Ovary (tissue), 9 donors: ENCODE results near the gene RPE65. TPM values are rescaled to one million over a fixed set of nuclear protein-coding genes. Genes with fewer than 3 reads are reported as not detected.

Source experiments
- DNase-seq, 5 donors: peaks; one replicate each; pipeline ENCODE4 v3.0.0-alpha.2; 2019 to 2020
- H3K27ac ChIP-seq, 2 donors: fragments of 200-600 bp; one replicate each; pipeline versions ENCODE4 v1.5.1 to v1.8.0; 2019 to 2022
- H3K27me3 ChIP-seq: fragments of 200-600 bp; one replicate; pipeline ENCODE4 v1.8.0; 2022
- H3K36me3 ChIP-seq: fragments of 200-600 bp; sonication (generic); one replicate; pipeline ENCODE4 v1.5.1; 2019
- H3K4me1 ChIP-seq: one replicate; pipeline ENCODE4 v1.8.1; 2013; ENCODE audit warnings: mild to moderate bottlenecking, moderate library complexity; ENCODE audit not compliant: insufficient read depth
- H3K4me3 ChIP-seq: fragments of 200-600 bp; sonication (generic); one replicate; pipeline ENCODE4 v1.5.1; 2017
- H3K9me3 ChIP-seq, 2 donors: fragments of 200-600 bp in 1 of 2; sonication (generic) in 1 of 2; one replicate each; pipeline versions ENCODE4 v1.5.1 to v1.8.1; 2013 to 2019; ENCODE audit warnings: mild to moderate bottlenecking in 1 of 2, moderate library complexity in 1 of 2
- EP300 ChIP-seq: sonication (generic); formaldehyde crosslinking; IDR thresholded peaks from one replicate; pipeline ENCODE4 v1.6.1; 2017; ENCODE audit warnings: antibody characterized with exemption
- POLR2A ChIP-seq: fragments of 450-650 bp; IDR thresholded peaks from one replicate; pipeline ENCODE4 v1.6.1; 2017; ENCODE audit warnings: antibody characterized with exemption, mild to moderate bottlenecking, moderate library complexity
- WGBS, 3 donors: extraction: QIAGEN DNeasy Blood & Tissue Kit in 1 of 3; methylation state at CpG; one replicate each; pipeline versions ENCODE4 v1.1.5 to v1.1.7; 2013 to 2017; 5-methylcytosine and 5-hydroxymethylcytosine counted together
- intact Hi-C, 4 donors: fragments of 100-400 bp; cut with DNase I; formaldehyde crosslinking; loops; one replicate each; pipeline versions ENCODE4 v1.11.0 to v1.15.1; 2022 to 2023
- polyA plus RNA-seq, 2 donors: library from polyadenylated mRNA; stranded (reverse); fragments of 200-250 nt in 1 of 2; fragments of 350-450 nt in 1 of 2; fragmentation: Illumina TruSeq in 1 of 2; extraction: RNeasy Lipid Tissue Mini Kit (QIAGEN cat#74804) in 1 of 2; gene quantifications; one replicate each; pipeline ENCODE4 v1.2.3, GENCODE V29; 2013 to 2014
- total RNA-seq, 7 donors: library from RNA; depleted of rRNA in 2 of 7; stranded (reverse); fragments of >200 nt in 2 of 7; fragmentation: NEBNext Ultra II Directional in 3 of 7; extraction: Animal tissue kit (Norgen Biotek cat#: 25700) in 3 of 7; gene quantifications; one replicate each; pipeline versions ENCODE4 v1.1.0 to v1.2.4, GENCODE V29; 2016 to 2023
- TF ChIP-seq, protein P1 (sequence below), 3 donors: fragments of 450-650 bp in 2 of 3; fragments of 200-600 bp in 1 of 3; IDR thresholded peaks; one replicate each; pipeline versions ENCODE4 v1.5.1 to v1.8.0; 2016 to 2022; ENCODE audit warnings: antibody characterized with exemption in 3 of 3, mild to moderate bottlenecking in 1 of 3
- donor health status: DM: no; HTN: no; CAD: no; lungs with moderate emphysema.
- donor health status: DM: no; HTN: no; CAD: no.
- donor health status: Bipolar disorder and iron deficiency.
- donor health status: DM: yes; HTN: yes; CAD: no.
- donor health status: DM: no; HTN: no; CAD: no.
- donor health status: DM: yes; HTN: yes; CAD: no.

Gene RPE65
- total and polyA plus RNA-seq, 9 donors = 0.05 to 0.20 (median 0.15) TPM; not detected in 6

DNA sequence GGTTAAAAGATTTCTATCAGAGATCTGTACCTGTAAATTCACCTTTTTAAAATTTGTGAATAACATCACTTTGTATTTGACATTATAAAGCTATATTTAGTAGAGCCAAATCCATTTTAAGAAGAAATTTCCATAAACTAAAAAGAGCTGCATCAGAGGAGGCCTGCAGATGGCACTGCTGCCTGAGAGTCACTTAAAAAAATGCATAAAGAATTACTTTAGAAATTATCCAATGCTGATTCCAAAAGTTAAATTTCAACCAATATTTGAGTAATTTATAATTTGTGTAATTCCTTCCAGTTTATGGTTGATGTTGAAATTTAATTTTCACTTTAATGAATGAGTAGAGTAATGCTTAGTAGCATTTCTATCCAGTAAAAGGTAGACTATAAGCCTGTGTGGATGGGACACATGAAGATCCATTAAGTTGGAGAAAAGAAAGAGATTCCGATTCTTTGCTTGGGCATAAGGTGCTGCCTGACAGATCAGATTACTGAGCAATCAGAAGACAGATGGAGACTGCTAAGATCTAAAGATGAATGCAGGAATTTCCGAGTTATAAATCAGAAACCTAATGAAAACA, 20.7 kb upstream of the RPE65 start:
- DNase-seq = no peak
- WGBS, 3 donors = 85 to 88% (median 85%) methylated on average over 2 of the region's 2 CpGs
- no peaks in the 10 kb centered on the region for H3K27me3 ChIP-seq
- H3K36me3 ChIP-seq = no peaks in the 10 kb centered on the region
- intact Hi-C loops = no loop called here
- TF ChIP-seq EP300 = no peak
- TF ChIP-seq, protein P1, sequence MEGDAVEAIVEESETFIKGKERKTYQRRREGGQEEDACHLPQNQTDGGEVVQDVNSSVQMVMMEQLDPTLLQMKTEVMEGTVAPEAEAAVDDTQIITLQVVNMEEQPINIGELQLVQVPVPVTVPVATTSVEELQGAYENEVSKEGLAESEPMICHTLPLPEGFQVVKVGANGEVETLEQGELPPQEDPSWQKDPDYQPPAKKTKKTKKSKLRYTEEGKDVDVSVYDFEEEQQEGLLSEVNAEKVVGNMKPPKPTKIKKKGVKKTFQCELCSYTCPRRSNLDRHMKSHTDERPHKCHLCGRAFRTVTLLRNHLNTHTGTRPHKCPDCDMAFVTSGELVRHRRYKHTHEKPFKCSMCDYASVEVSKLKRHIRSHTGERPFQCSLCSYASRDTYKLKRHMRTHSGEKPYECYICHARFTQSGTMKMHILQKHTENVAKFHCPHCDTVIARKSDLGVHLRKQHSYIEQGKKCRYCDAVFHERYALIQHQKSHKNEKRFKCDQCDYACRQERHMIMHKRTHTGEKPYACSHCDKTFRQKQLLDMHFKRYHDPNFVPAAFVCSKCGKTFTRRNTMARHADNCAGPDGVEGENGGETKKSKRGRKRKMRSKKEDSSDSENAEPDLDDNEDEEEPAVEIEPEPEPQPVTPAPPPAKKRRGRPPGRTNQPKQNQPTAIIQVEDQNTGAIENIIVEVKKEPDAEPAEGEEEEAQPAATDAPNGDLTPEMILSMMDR (IDR thresholded peaks at IDR 0.05) = no peak
- no peak overlapping the region for H3K27ac ChIP-seq
- no peak overlapping the region for H3K4me3 ChIP-seq
- no peaks in the 10 kb centered on the region for H3K9me3 ChIP-seq
- no peaks in the 10 kb centered on the region for H3K4me1 ChIP-seq

DNA sequence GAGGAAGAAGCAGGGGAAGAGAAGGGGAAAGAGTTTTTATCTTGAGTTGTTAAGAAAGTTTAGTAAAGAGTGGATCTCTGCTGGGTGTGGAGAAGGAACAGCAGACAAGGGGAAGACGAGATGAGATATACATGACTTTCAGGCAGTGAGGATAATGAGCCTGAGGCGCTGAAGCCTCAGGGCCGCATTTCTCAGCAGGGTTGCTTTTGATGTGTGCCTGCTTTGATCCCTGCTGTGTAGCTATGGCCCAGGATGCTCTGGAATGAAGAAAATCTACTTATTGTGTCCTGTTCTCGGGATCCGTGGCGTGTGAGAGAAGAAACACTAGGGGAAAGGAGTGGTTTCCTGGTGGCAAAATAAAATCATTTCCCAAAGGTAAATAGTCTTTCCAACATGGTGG, 15.1 kb upstream of the RPE65 start:
- Histone ChIP-seq H3K27ac (no peak overlapping the region), H3K27me3 (no peaks in the 10 kb centered on the region), H3K4me3 (no peak overlapping the region), H3K36me3 (no peaks in the 10 kb centered on the region), H3K9me3 (no peaks in the 10 kb centered on the region), H3K4me1 (no peaks in the 10 kb centered on the region)
- intact Hi-C loops = no loop called here
- WGBS, 3 donors = 55 to 59% (median 57%) methylated on average over 6 of the region's 6 CpGs
- no peak for TF ChIP-seq EP300
- no peak for TF ChIP-seq POLR2A
- TF ChIP-seq, protein P1 (IDR thresholded peaks at IDR 0.05) = no peak
- no peak for DNase-seq

DNA sequence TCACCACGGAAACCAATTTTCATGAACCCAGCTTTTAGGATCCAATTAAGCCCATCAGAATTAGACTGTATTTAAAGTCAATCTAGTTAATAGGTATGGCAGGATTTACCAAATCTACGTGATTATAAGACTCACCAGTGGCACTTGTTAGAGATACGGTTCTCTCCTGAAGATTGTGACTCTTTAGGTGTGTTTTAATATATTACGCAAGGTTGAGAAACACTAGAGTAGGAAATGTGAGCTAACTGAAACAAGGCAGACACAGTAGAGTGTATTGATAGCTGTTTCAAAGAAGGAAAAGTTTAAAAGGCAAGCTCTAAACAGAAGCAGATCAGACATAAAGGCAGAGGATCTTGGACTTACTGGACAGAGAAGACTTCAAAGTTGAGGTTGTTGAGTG, 11.2 kb upstream of the RPE65 start:
- 93 to 96% (median 95%) methylated on average over 4 of the region's 4 CpGs for WGBS, 3 donors
- no peaks in the 10 kb centered on the region for H3K9me3 ChIP-seq
- no peak for DNase-seq
- H3K27me3 ChIP-seq = no peaks in the 10 kb centered on the region
- intact Hi-C loops = no loop called here
- H3K27ac ChIP-seq = no peak overlapping the region
- no peaks in the 10 kb centered on the region for H3K4me1 ChIP-seq
- no peak overlapping the region for H3K4me3 ChIP-seq
- H3K36me3 ChIP-seq = no peaks in the 10 kb centered on the region
- TF ChIP-seq, protein P1 (IDR thresholded peaks at IDR 0.05) = no peak
- TF ChIP-seq POLR2A (no peak), EP300 (no peak)

DNA sequence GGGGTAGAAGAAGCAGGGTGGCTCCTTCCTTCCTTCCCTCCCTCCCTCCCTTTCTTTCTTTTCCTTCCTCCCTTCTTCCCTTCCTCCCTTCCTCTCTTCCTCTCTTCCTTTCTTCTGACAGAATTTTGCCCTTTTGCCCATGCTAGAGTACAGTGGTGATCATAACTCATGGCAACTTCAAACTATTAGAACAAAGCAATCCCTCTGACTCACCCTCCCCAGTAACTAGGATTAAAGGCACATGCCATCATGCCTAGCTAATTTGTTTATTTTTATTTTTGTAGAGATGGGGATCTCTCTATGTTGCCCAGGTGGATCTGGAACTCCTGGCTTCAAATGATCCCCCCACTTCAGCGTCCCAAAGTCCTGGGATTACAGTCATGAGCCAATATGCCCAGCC, 10.0 kb upstream of the RPE65 start:
- intact Hi-C loops = no loop called here
- TF ChIP-seq POLR2A = no peak
- TF ChIP-seq, protein P1 (IDR thresholded peaks at IDR 0.05) = no peak
- TF ChIP-seq EP300 = no peak
- H3K27me3 ChIP-seq = no peaks in the 10 kb centered on the region
- H3K4me3 ChIP-seq = no peak overlapping the region
- H3K27ac ChIP-seq = no peak overlapping the region
- H3K9me3 ChIP-seq = no peaks in the 10 kb centered on the region
- H3K36me3 ChIP-seq = no peaks in the 10 kb centered on the region
- no peaks in the 10 kb centered on the region for H3K4me1 ChIP-seq
- WGBS, 3 donors = 88 to 92% (median 90%) methylated on average over 1 of the region's 1 CpG
- DNase-seq = no peak
